Karpas-422 (cell line): ENCODE measurements around the gene RBM45. TPM values are rescaled to one million over a fixed set of nuclear protein-coding genes. Genes with fewer than 3 reads are reported as not detected.

Experiments used
- DNase-seq: peaks from one replicate; pipeline ENCODE4 v3.0.0-alpha.2; 2015
- H2AFZ ChIP-seq: fragments of 200-600 bp; sonication (generic); 2 replicates; pipeline ENCODE4 v1.6.1; 2014; ENCODE audit warnings: antibody characterized with exemption, low read length, mixed read lengths
- H3K27ac ChIP-seq: fragments of 200-600 bp; sonication (generic); 2 replicates; pipeline ENCODE4 v1.5.1; 2014; ENCODE audit warnings: mild to moderate bottlenecking, low read length, moderate library complexity
- H3K27me3 ChIP-seq: fragments of 200-600 bp; sonication (generic); 2 replicates; pipeline ENCODE4 v1.6.1; 2014; ENCODE audit warnings: low read length, mixed read lengths
- H3K36me3 ChIP-seq: fragments of 200-600 bp; sonication (generic); 2 replicates; pipeline ENCODE4 v1.6.1; 2014; ENCODE audit warnings: low read length, mixed read lengths; ENCODE audit not compliant: insufficient read depth
- H3K4me1 ChIP-seq: fragments of 200-600 bp; sonication (generic); 2 replicates; pipeline ENCODE4 v1.6.1; 2014; ENCODE audit warnings: mild to moderate bottlenecking, low read length, mixed read lengths
- H3K4me2 ChIP-seq: fragments of 200-600 bp; sonication (generic); 2 replicates; pipeline ENCODE4 v1.6.1; 2014; ENCODE audit warnings: low read length, low read depth, mild to moderate bottlenecking; ENCODE audit not compliant: poor library complexity, severe bottlenecking
- H3K4me3 ChIP-seq: fragments of 200-600 bp; sonication (generic); 2 replicates; pipeline ENCODE4 v1.5.1; 2014; ENCODE audit warnings: mild to moderate bottlenecking, antibody characterized with exemption, low read length, mixed read lengths
- H3K79me2 ChIP-seq: fragments of 200-600 bp; sonication (generic); 2 replicates; pipeline ENCODE4 v1.6.1; 2014; ENCODE audit warnings: mild to moderate bottlenecking, low read length, mixed read lengths
- H3K9ac ChIP-seq: fragments of 200-600 bp; sonication (generic); 2 replicates; pipeline ENCODE4 v1.6.0; 2014; ENCODE audit warnings: low read length
- H3K9me2 ChIP-seq: fragments of 200-600 bp; sonication (generic), shearing (Covaris generic); replicated peaks from 2 replicates; pipeline ENCODE4 v1.6.0; 2014; ENCODE audit warnings: mild to moderate bottlenecking, low read length, moderate library complexity; ENCODE audit not compliant: insufficient read depth
- H3K9me3 ChIP-seq: fragments of 300-700, 200-600 bp; sonication (generic); 2 replicates; pipeline ENCODE4 v1.6.1; 2014; ENCODE audit warnings: low read length, mixed read lengths
- H4K20me1 ChIP-seq: fragments of 200-600 bp; sonication (generic); 2 replicates; pipeline ENCODE4 v1.6.1; 2014; ENCODE audit warnings: mild to moderate bottlenecking, antibody characterized with exemption, low read length, low read depth; ENCODE audit not compliant: insufficient read depth
- total RNA-seq: library from RNA; depleted of rRNA; stranded (reverse); fragments of >200 nt; shearing (Covaris generic); gene quantifications from 2 replicates; pipeline ENCODE4 v1.2.3, GENCODE V29; 2014; ENCODE audit warnings: low replicate concordance

Gene RBM45
- total RNA-seq, 1 experiment from 2014 or later, result 32.8 TPM

GRCh38 chr2:178114462-178114861 is 2.2 kb downstream of the RBM45 start:
- no peak overlapping the region for H3K27ac ChIP-seq
- DNase-seq, result no peak
- peaks cover 10% of the 10 kb centered on the region; the same call in 1 of the 2 replicates for H3K36me3 ChIP-seq
- H3K4me3 ChIP-seq, result no peak overlapping the region
- H4K20me1 ChIP-seq, result no peaks in the 10 kb centered on the region
- H3K9me2 ChIP-seq, result no peaks in the 10 kb centered on the region
- peak overlapping the region; percentile 91 for H3K4me2 ChIP-seq
- H2AFZ ChIP-seq, result no peak overlapping the region
- no peaks in the 10 kb centered on the region for H3K27me3 ChIP-seq
- peaks cover 33% of the 10 kb centered on the region for H3K79me2 ChIP-seq
- H3K4me1 ChIP-seq, result peaks cover 13% of the 10 kb centered on the region
- no peaks in the 10 kb centered on the region for H3K9me3 ChIP-seq
- no peak overlapping the region for H3K9ac ChIP-seq

GRCh38 chr2:178115271-178115670 is 3.0 kb downstream of the RBM45 start:
- DNase-seq, result no peak
- Histone ChIP-seq H3K4me1 (peaks cover 13% of the 10 kb centered on the region), H3K79me2 (peaks cover 33% of the 10 kb centered on the region), H3K27me3 (no peaks in the 10 kb centered on the region), H2AFZ (no peak overlapping the region), H3K36me3 (peaks cover 18% of the 10 kb centered on the region; the same call in 1 of the 2 replicates), H3K4me2 (no peak overlapping the region), H3K27ac (no peak overlapping the region), H3K4me3 (no peak overlapping the region), H4K20me1 (no peaks in the 10 kb centered on the region), H3K9me2 (no peaks in the 10 kb centered on the region), H3K9me3 (no peaks in the 10 kb centered on the region), H3K9ac (no peak overlapping the region)

DNA sequence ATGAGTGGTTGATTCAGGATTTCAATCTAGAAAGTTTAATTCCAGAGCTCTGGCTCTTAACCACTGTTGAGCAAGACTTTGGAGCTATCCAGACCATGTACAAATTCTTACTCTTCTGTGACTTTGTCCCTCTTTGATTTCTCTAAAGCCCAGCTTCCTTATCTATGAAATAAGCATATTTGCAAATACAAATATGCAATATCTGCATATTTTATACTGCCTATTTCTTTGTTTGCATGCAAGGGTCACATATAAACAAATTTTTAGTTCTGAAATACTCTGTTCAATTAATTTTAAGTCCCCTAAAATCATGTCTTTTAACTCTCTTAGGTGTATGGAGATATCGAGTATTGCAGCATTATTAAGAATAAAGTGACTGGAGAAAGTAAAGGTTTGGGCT is 5.5 kb downstream of the RBM45 start:
- Histone ChIP-seq H3K9me2 (no peaks in the 10 kb centered on the region), H3K27ac (no peak overlapping the region), H3K4me2 (no peak overlapping the region), H3K36me3 (peaks cover 30% of the 10 kb centered on the region; the same call in 1 of the 2 replicates), H3K79me2 (peaks cover 29% of the 10 kb centered on the region), H3K9me3 (no peaks in the 10 kb centered on the region), H3K4me3 (no peak overlapping the region), H3K9ac (no peak overlapping the region), H3K4me1 (peaks cover 13% of the 10 kb centered on the region), H3K27me3 (no peaks in the 10 kb centered on the region), H2AFZ (no peak overlapping the region), H4K20me1 (no peaks in the 10 kb centered on the region)
- no peak for DNase-seq

DNA sequence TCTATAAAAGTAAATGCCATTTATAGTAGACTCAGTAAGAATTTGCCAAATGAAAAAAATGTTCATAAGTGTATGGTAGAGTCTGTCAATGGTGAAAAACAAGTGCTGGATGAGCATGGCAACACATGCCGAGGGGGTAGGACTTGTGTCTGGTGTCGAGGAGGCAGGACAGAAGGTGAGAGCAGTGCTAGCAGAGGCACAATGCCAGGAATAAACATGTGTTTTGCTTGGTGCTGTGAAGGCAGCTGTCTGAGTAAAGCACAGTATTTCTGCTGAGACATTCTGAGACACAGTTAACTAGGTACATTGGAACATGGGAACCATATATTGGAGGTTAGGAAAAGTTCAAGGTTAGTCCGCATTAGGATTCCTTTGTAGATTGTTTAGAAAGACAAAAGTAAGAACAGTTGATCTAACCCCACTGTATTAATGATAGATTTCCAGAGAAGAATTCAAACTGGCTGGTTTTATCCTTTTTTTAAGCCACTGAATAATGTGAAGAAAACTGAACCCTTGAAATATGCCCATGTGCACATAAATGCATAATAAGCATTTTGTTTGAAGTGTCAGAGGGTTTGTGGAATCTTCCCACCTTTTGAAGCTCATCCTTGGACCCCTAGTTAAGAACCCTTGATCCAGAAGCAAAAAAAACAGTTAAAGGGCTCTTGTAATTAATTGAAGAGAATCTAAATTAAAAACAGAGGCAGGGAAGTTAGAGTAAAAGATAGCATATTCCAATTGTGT is 7.1 kb downstream of the RBM45 start:
- Histone ChIP-seq H3K27ac (no peak overlapping the region), H3K9me3 (no peaks in the 10 kb centered on the region), H2AFZ (no peak overlapping the region), H3K79me2 (peaks cover 13% of the 10 kb centered on the region; the same call in 1 of the 2 replicates), H3K9ac (no peak overlapping the region), H3K9me2 (no peaks in the 10 kb centered on the region), H3K36me3 (peaks cover 38% of the 10 kb centered on the region; the same call in 1 of the 2 replicates), H3K4me3 (no peak overlapping the region), H3K4me1 (no peaks in the 10 kb centered on the region), H3K4me2 (no peak overlapping the region), H4K20me1 (no peaks in the 10 kb centered on the region), H3K27me3 (no peaks in the 10 kb centered on the region)
- no peak for DNase-seq

DNA sequence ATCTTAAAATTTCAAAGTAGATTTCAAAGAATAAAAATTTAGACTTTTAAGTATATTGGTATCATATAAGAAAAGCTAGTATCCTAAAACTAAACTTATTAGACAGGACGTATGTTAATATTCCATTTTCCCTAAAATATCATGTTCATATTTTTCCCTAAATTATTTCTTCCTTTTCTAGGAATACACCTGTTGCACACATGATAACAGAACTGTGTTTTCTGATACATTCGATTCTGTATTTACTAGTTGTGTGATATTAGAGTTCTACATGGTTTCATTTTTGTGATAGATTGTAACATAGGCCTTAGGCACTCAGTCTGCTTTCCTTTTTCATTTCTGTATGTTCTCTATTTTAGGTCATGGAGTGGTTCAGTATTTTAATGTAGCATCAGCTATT is 10.9 kb downstream of the RBM45 start:
- Histone ChIP-seq H3K4me2 (no peak overlapping the region), H3K9me2 (no peaks in the 10 kb centered on the region), H3K36me3 (peaks cover 37% of the 10 kb centered on the region), H3K9ac (no peak overlapping the region), H3K4me1 (no peaks in the 10 kb centered on the region), H3K79me2 (no peaks in the 10 kb centered on the region), H3K27ac (no peak overlapping the region), H3K4me3 (no peak overlapping the region), H2AFZ (no peak overlapping the region), H3K9me3 (no peaks in the 10 kb centered on the region), H4K20me1 (no peaks in the 10 kb centered on the region), H3K27me3 (no peaks in the 10 kb centered on the region)
- no peak for DNase-seq

DNA sequence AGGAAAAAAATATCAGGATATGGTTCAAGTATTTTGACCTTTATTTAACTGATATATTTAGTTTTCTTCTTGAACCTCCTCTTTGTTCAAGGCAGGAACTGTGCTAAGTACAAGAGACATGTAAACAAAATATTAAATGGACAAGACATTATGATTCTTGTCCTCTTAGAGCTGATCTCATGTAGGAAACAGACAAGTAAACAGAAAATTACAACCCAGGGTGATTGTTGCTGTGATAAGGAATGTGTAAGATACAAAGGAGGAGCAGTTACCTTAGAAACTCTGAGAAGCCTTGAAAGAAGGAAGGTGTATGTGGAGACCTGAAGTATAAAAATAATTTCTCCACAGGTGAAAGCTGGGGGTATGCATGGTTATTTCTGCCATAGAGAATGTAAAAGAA is 12.9 kb downstream of the RBM45 start:
- H3K9me3 ChIP-seq, result no peaks in the 10 kb centered on the region
- no peak overlapping the region for H2AFZ ChIP-seq
- H3K36me3 ChIP-seq, result peaks cover 39% of the 10 kb centered on the region
- H3K9me2 ChIP-seq, result no peaks in the 10 kb centered on the region
- no peak overlapping the region for H3K4me3 ChIP-seq
- H3K27ac ChIP-seq, result no peak overlapping the region
- no peaks in the 10 kb centered on the region for H4K20me1 ChIP-seq
- no peaks in the 10 kb centered on the region for H3K27me3 ChIP-seq
- no peak overlapping the region for H3K9ac ChIP-seq
- no peaks in the 10 kb centered on the region for H3K79me2 ChIP-seq
- H3K4me2 ChIP-seq, result no peak overlapping the region
- DNase-seq, result no peak
- no peaks in the 10 kb centered on the region for H3K4me1 ChIP-seq

DNA sequence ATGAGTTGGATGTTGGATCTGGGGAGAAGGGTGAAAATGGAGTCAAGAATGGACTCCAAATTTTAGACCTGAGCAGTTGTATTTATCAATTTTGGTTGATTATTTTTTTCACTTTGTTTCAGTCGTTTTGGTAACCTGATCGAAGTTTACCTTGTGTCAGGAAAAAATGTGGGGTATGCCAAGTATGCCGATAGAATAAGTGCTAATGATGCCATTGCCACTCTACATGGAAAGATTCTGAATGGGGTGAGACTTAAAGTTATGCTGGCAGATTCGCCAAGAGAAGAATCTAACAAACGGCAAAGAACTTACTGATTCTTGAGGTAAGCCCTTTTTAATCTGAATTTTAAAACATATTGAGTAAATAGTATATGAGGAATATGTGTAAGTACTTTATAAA is 13.6 kb downstream of the RBM45 start:
- DNase-seq, result no peak
- H3K4me2 ChIP-seq, result no peak overlapping the region
- H4K20me1 ChIP-seq, result no peaks in the 10 kb centered on the region
- no peaks in the 10 kb centered on the region for H3K4me1 ChIP-seq
- peaks cover 32% of the 10 kb centered on the region for H3K36me3 ChIP-seq
- H3K9me3 ChIP-seq, result no peaks in the 10 kb centered on the region
- no peak overlapping the region for H3K27ac ChIP-seq
- no peak overlapping the region for H2AFZ ChIP-seq
- H3K9ac ChIP-seq, result no peak overlapping the region
- H3K4me3 ChIP-seq, result no peak overlapping the region
- H3K27me3 ChIP-seq, result no peaks in the 10 kb centered on the region
- no peaks in the 10 kb centered on the region for H3K9me2 ChIP-seq
- H3K79me2 ChIP-seq, result no peaks in the 10 kb centered on the region

GRCh38 chr2:178128836-178129630 is 16.8 kb downstream of the RBM45 start:
- no peak overlapping the region for H3K9ac ChIP-seq
- no peak overlapping the region for H3K4me2 ChIP-seq
- H3K9me2 ChIP-seq, result no peaks in the 10 kb centered on the region
- no peaks in the 10 kb centered on the region for H4K20me1 ChIP-seq
- no peaks in the 10 kb centered on the region for H3K9me3 ChIP-seq
- H3K36me3 ChIP-seq, result peaks cover 21% of the 10 kb centered on the region
- no peaks in the 10 kb centered on the region for H3K4me1 ChIP-seq
- H3K27me3 ChIP-seq, result no peaks in the 10 kb centered on the region
- no peak for DNase-seq
- no peak overlapping the region for H3K4me3 ChIP-seq
- no peak overlapping the region for H3K27ac ChIP-seq
- no peaks in the 10 kb centered on the region for H3K79me2 ChIP-seq
- no peak overlapping the region for H2AFZ ChIP-seq
